IMR-90 (cell line): Measurements from ENCODE around the gene TSPEAR. TPM values are rescaled to one million over a fixed set of nuclear protein-coding genes. Genes with fewer than 3 reads are reported as not detected.

ENCODE experiments used
- microRNA-seq, 2 experiments: library from miRNA; stranded (forward) in 1 of 2; unstranded in 1 of 2; fragments of 10-50 nt in 1 of 2; fragments of <30 nt in 1 of 2; gene quantifications in 1 of 2; microRNA quantifications in 1 of 2; one replicate each; pipeline versions ENCODE3 to v1.1.0; 2013 to 2020; ENCODE audit not compliant: insufficient read depth in 1 of 2, insufficient read length in 1 of 2, unreplicated experiment in 1 of 2
- polyA plus RNA-seq, 3 experiments: library from polyadenylated mRNA; depleted of rRNA; stranded (reverse); fragments of >200 nt; gene quantifications; 2 replicates each; pipeline ENCODE4 v1.2.3, GENCODE V29; 2012; ENCODE audit warnings: low replicate concordance in 1 of 3
- small RNA-seq, 5 experiments: library from RNA; depleted of rRNA; stranded (forward); fragments of <200 nt; gene quantifications; one replicate each; pipeline ENCODE3, GENCODE V24; 2012
- total RNA-seq: library from RNA; depleted of rRNA; stranded (reverse); fragments of >200 nt; gene quantifications from 2 replicates; pipeline ENCODE4 v1.2.3, GENCODE V29; 2012; rRNA removed

Gene TSPEAR
- total and polyA plus RNA-seq, 2 of the 4 experiments (the other 2 are of a cell fraction): not detected

Small RNAs within 50 kb of the gene (microRNA-seq; reads per million reads assigned to microRNA genes)
- not detected for gene KRTAP12-6P (ENCODE audit: insufficient read depth, insufficient read length)

Small RNAs within 50 kb of the gene (small RNA-seq; reads per million reads assigned to genes)
- 0 reads per million in 5 experiments for gene KRTAP12-6P

Other genes with a start within 250 kb of the TSPEAR start
- gene KRTAP10-1, start 171.4 kb downstream of the TSPEAR start, total RNA-seq: not detected in 2 replicates
- not detected in 2 replicates for gene KRTAP10-1, start 171.4 kb downstream of the TSPEAR start, polyA plus RNA-seq (2012; rRNA removed)
- not detected in 2 replicates for gene KRTAP10-2, start 160.1 kb downstream of the TSPEAR start, total RNA-seq
- not detected in 2 replicates for gene KRTAP10-2, start 160.1 kb downstream of the TSPEAR start, polyA plus RNA-seq (2012; rRNA removed)
- gene KRTAP10-3, start 152.8 kb downstream of the TSPEAR start, total RNA-seq: not detected in 2 replicates
- not detected in 2 replicates for gene KRTAP10-3, start 152.8 kb downstream of the TSPEAR start, polyA plus RNA-seq (2012; rRNA removed)
- gene KRTAP10-4, start 137.8 kb downstream of the TSPEAR start, total RNA-seq: not detected in 2 replicates
- not detected in 2 replicates for gene KRTAP10-4, start 137.8 kb downstream of the TSPEAR start, polyA plus RNA-seq (2012; rRNA removed)
- gene KRTAP10-5, start 131.0 kb downstream of the TSPEAR start, total RNA-seq: not detected in 2 replicates
- gene KRTAP10-5, start 131.0 kb downstream of the TSPEAR start, polyA plus RNA-seq (2012; rRNA removed): not detected in 2 replicates
- not detected in 2 replicates for gene KRTAP10-6, start 119.1 kb downstream of the TSPEAR start, total RNA-seq
- gene KRTAP10-6, start 119.1 kb downstream of the TSPEAR start, polyA plus RNA-seq (2012; rRNA removed): not detected in 2 replicates
- gene KRTAP10-7, start 111.0 kb downstream of the TSPEAR start, total RNA-seq: not detected in 2 replicates
- gene KRTAP10-7, start 111.0 kb downstream of the TSPEAR start, polyA plus RNA-seq (2012; rRNA removed): not detected in 2 replicates
- gene KRTAP10-8, start 99.5 kb downstream of the TSPEAR start, total RNA-seq: not detected in 2 replicates
- not detected in 2 replicates for gene KRTAP10-8, start 99.5 kb downstream of the TSPEAR start, polyA plus RNA-seq (2012; rRNA removed)
- not detected in 2 replicates for gene KRTAP10-9, start 84.5 kb downstream of the TSPEAR start, total RNA-seq
- gene KRTAP10-9, start 84.5 kb downstream of the TSPEAR start, polyA plus RNA-seq (2012; rRNA removed): not detected in 2 replicates
- gene KRTAP10-10, start 74.2 kb downstream of the TSPEAR start, total RNA-seq: not detected in 2 replicates
- gene KRTAP10-10, start 74.2 kb downstream of the TSPEAR start, polyA plus RNA-seq (2012; rRNA removed): not detected in 2 replicates
- gene KRTAP10-11, start 65.2 kb downstream of the TSPEAR start, total RNA-seq: not detected in 2 replicates
- not detected in 2 replicates for gene KRTAP10-11, start 65.2 kb downstream of the TSPEAR start, polyA plus RNA-seq (2012; rRNA removed)
- not detected in 2 replicates for gene KRTAP12-4, start 56.9 kb downstream of the TSPEAR start, total RNA-seq
- not detected in 2 replicates for gene KRTAP12-4, start 56.9 kb downstream of the TSPEAR start, polyA plus RNA-seq (2012; rRNA removed)
- not detected in 2 replicates for gene KRTAP12-3, start 53.6 kb downstream of the TSPEAR start, total RNA-seq
- not detected in 2 replicates for gene KRTAP12-3, start 53.6 kb downstream of the TSPEAR start, polyA plus RNA-seq (2012; rRNA removed)
- not detected in 2 replicates for gene KRTAP12-2, start 44.6 kb downstream of the TSPEAR start, total RNA-seq
- gene KRTAP12-2, start 44.6 kb downstream of the TSPEAR start, polyA plus RNA-seq (2012; rRNA removed): not detected in 2 replicates
- not detected in 2 replicates for gene KRTAP12-1, start 29.4 kb downstream of the TSPEAR start, total RNA-seq
- gene KRTAP12-1, start 29.4 kb downstream of the TSPEAR start, polyA plus RNA-seq (2012; rRNA removed): not detected in 2 replicates
- not detected in 2 replicates for gene KRTAP10-12, start 14.4 kb downstream of the TSPEAR start, total RNA-seq
- gene KRTAP10-12, start 14.4 kb downstream of the TSPEAR start, polyA plus RNA-seq (2012; rRNA removed): not detected in 2 replicates
- gene UBE2G2, start 90.2 kb upstream of the TSPEAR start, total RNA-seq: 65.4 and 75.8 TPM in 2 replicates
- gene UBE2G2, start 90.2 kb upstream of the TSPEAR start, polyA plus RNA-seq (2012; rRNA removed): 81.9 and 91.7 TPM in 2 replicates
- 64.9 and 103 TPM in 2 replicates for gene SUMO3, start 106.5 kb upstream of the TSPEAR start, total RNA-seq
- gene SUMO3, start 106.5 kb upstream of the TSPEAR start, polyA plus RNA-seq (2012; rRNA removed): 101 and 104 TPM in 2 replicates
- 194 and 230 TPM in 2 replicates for gene PTTG1IP, start 162.1 kb upstream of the TSPEAR start, total RNA-seq
- gene PTTG1IP, start 162.1 kb upstream of the TSPEAR start, polyA plus RNA-seq (2012; rRNA removed): 156 and 167 TPM in 2 replicates
- gene ITGB2, start 209.3 kb upstream of the TSPEAR start, total RNA-seq: not detected in 2 replicates
- gene ITGB2, start 209.3 kb upstream of the TSPEAR start, polyA plus RNA-seq (2012; rRNA removed): 0.14 TPM in 1 of 2 replicates, not detected in the other
- gene SLX9, start 228.5 kb upstream of the TSPEAR start, total RNA-seq: 10.4 and 17.5 TPM in 2 replicates
- 21.7 and 27.4 TPM in 2 replicates for gene SLX9, start 228.5 kb upstream of the TSPEAR start, polyA plus RNA-seq (2012; rRNA removed)